SK-N-DZ (cell line): ENCODE measurements around the gene PKM.

ENCODE experiments used
- DNase-seq: peaks from one replicate; pipeline ENCODE4 v3.0.0-alpha.2; 2015; ENCODE audit warnings: low spot score

The PKM gene

DNA sequence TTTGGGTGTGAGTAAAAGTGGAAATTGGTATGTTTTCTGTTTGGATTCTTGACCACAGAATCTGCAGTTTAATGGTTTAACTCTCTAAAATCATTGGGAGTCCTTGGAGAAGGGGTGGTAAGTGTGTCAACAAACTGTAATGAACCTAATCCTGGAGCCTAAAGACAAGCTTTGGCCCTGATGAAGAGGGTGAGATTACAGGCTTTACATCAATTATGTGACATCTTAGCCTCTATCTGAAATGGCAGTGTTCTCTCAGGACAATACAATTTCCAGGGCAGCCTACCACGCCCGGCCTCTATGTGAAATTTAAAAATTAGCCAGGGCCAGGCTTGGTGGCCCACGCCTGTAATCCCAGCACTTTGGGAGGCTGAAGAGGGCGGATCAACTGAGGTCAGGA is 4.3 kb upstream of the PKM start:
- DNase-seq, result no peak

DNA sequence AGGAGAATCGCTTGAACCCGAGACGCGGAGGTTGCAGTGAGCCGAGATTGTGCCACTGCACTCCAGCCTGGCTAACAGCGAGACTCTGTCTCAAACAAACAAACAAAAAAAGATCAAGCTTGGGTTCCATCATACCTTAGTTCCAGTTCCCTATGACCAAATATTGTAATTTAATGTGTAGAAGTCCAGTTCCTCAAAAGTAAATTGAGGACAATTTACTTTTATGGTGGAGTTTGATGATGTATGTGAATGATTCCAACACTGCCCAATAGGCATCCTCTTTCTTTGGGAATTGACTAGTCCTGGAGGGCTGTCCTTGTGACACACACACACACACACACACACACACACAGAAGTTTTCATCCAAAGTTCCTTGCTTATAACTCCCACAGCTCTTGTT is 2.8 kb upstream of the PKM start:
- no peak for DNase-seq

DNA sequence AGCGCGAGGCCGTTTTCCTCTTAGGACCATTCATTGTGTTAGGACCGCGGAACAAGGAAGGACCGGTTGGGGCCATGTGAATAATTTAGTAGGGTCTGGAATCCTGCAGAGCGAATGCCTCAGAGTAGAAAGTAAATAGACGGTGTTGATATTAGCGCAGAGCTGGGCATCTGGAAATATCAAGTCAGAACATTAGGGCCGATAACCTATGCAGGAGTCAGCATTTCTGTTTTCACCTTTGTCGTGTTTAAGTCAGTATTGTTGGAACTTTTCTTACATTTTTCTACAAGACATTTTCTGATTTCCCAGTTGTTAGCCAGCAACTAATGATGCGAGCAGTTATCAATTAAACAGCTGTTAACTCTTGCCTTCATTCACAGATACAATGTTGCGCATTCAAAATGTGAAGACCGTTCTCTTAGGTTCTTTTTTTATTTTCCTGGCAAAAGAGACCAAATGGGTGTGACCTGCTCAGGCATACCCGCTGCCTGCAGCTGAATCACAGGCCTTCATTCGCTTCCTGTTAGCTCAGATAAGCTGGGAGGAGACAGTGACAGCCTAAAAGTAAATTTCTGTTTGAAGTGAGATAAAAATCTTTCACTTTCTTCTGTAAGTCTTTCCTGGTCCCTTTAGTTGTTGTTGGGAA is 966 bp upstream of the PKM start:
- DNase-seq, result no peak

DNA sequence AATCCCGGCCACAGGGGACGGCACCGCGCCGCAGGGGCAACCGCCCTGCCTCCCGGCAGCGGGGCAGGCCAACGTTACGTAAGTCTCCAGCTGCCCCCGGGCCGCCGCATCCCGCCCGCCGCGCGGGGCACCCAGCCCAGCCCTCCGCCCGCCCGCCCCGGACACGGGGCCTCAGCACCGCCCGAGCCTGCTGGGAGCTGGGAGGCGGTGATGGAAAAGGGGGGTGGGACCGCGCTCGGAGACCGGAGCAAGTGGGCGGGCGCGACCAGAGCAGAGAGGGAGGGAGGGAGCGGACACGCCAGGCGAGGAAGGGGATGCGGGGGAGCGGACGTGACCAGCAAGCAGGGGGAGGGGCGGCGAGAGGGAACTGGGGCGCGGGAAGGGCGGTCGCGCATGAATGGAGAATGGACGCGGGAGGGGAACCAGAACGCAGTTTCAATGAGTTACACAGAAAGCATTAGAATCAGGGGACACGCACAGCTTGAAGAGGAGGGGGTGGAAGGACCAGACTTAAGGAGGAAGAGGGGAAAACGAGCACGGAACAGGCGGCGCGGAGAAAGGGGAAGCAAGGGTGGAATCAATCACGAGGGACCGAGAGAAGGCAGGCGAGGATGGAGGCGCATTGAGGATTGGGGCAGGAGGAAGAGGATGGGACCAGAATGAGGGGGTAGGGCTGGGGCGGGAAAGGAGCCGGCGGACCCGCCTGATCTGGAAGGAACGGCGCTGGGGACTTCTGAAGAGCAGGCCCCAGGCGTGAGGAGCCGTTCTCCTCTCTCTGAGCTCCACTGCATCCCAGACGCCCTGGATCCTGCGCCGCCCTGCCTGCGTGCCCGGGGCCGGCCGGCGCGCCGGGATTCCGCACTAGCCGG is 559 bp downstream of the PKM start:
- DNase-seq, result peak; percentile 87

DNA sequence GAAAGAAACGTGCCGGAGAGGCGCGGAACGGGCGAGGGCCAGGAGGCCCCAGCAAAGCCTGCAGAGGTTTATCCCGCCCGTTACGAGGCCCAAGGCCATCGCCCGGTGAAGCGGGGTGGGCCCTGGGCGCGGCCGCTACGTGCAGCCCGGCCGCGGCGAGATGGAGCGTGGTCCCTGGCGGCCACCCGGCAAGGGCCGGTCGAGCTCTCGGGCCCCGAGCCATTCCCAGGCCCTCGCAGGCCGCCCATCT is 1.1 kb downstream of the PKM start:
- no peak for DNase-seq

DNA sequence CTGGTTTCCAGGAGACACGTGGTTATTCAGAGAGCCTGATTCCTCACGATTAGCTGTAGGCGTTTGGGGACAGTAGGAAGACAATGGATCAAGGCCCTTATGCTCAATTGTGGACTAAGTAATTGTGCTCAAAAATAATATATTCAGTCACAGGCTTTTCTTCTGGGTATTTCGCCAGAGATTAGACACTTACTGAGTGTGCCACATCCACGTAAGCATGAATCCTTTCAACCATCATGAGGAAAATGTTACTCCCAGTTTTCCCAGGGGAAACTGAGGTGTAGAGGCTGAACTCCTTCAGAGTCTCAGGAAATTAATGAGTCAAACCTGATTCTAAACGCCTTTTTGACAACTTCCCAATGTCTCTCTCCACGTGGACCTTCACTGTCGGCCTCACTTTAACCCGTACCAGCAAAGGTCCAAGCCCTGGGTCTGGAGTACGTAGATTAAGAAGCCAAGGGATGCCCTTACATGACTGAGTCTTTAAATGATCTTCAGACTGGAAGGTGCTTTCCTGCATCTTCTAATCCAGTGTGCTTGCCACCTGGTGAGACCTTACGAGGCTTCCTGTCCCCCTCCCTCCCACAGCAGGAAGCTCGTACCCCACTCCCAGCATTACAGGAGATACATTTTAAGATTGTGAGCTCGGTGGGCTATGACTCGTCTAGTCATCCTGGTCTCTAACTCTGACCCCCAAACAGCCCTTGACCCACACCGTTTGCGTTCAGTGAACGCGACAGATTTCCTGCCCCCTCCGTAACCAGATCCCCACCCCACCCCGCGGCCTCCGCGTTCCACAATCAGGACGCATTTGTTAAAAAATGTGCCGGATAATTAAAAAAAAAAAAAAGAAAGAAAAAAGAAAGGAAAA is 1.7 kb downstream of the PKM start:
- no peak for DNase-seq

DNA sequence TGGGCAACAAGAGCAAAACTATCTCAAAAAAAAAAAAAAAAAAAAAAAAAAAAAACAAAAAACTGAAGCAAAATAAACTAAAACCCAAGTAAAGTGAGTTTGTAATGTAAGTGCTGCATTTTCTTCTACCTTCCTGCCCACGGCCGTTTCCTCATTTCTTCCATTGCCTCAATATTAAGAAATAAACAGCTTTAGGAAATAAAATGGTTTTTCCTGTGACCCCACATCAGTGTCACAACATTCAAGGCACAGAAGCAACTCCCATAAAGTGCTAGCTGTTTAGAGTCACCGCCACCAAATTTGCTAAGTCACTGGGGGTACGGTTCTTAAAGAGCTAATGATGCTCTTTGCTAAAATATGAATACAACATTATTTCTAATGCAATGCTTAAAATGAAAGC is 3.3 kb downstream of the PKM start:
- DNase-seq, result no peak

DNA sequence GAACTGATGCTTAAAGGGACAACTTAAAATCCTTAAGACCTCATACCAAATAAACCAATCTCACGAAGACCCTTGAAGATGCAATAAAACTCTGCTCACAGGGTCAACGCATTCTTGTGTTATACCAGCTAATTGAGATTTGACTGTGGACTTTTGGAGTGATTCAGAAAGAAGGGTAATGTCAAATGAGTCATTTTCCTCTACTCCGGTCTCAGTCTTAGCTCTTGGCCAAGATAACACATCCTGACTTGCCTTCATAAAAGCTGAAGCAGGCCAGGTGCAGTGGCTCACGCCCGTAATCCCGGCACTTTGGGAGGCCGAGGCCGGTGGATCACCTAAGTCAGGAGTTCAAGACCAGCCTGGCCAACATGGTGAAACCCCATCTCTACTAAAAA is 3.8 kb downstream of the PKM start:
- DNase-seq, result no peak

DNA sequence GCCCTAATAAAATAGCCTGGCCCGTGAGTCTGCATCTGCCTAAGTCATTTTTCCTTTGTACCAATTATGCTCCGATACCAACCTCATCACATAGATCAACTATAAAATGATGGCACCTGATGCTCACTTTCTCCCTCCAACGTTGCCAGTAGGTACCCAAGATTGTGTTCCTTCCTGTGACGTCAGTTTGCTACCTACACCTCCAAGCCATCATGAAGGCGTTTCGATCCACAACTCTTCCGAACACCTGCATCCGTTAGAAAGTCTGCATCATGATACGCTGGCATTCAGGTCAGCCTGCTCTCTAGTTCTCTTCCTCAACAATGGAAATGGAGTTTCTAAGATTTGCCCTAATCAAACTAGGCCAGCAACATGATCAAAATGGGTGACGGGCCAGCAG is 7.7 kb downstream of the PKM start:
- no peak for DNase-seq

DNA sequence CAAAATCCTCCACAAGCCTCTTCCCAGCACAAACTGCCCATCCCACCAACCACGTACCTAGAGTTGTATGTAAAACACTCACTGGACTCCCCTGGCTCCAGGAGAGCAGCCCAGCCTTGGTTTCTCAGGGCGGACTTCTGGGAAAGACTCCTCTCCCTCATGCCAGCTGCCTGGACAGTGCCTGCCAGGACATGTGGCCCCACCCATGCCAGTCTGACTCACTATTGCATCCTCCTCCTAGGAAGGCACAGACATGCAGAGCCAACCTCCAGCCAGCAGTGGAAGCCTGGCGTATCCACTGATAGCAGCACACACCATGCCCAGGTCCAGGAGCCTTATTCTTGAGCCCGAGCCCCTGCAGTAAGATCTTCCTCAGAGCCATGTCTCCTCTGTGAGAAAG is 8.6 kb downstream of the PKM start:
- DNase-seq, result no peak

DNA sequence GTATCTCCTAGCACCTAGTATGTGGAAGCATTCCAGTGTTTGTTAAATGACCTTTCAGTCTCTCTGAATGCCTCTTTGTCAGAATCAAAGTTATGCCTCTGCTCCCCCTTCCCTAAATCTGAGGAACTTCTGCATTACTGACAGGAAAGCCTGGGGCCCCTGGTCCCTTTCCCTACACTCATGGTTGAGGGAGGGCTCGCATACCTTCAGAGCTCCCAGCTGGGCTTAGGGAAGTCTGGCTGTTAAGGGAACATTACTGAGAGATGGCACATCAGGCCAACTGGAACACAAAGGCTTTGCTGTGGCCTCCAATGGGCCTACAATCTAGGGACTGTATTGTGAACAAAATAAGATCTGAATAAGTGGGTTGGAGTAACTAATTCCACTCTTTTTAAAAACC is 10.3 kb downstream of the PKM start:
- no peak for DNase-seq

DNA sequence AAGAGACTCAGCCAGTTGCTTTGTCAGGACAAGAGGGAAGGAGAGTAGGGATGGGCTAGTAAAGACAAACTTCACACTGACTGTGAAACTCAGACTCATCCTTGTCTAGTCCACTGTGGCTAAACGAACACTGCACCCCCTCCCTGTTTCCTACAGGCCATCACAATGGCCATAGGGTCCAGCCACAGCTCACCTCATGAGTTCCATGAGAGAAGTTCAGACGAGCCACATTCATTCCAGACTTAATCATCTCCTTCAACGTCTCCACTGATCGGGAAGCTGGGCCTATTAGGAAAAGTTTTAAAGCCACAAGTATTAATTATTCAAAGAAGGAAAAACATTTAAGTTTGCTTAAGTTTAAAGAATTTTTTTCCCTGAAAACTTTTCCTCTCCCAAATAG is 13.8 kb downstream of the PKM start:
- DNase-seq, result no peak

DNA sequence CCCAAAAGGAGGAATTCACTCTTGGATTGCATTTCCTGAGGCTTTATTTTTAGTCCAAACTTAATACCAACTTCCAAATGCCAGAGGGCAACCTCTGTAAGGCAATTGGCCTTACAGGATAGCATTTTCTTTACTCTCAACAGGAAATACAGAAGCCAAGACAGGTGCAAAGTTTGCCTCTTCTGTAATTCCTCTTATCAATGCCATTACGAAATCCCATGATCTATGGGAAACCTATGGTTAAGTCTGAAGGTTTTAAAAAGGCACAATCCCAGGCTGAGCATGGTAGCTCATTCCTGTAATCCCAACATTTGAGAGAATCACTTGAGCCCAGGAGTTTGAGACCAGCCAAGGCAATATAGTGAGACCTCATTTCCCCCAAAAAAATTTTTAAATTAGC is 14.9 kb downstream of the PKM start:
- DNase-seq, result no peak

DNA sequence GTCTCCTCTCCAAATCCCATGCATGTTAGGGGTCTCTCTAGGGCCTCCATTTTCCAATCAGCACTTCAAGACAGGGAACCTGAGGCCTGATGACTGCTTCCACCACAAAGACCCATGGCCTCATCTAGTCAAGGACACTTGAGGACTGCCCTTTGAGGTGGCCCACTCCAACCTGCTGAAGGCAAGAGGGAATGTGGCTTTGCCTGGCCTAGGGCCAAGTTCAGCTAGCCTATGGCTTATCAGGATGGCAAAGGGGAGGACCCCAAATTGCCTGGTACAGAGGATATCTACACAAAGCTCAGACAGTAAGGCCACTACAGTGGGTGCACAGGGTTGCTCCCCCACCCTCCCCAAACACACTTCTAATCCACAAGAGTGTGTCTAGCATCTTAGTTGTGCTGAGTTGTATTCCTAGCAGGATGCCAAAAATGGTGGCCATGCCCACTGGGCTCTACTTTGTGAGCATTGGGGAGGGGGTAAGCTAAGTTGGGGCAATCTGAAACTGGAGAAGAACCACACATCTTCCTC is 23.4 kb downstream of the PKM start:
- no peak for DNase-seq

DNA sequence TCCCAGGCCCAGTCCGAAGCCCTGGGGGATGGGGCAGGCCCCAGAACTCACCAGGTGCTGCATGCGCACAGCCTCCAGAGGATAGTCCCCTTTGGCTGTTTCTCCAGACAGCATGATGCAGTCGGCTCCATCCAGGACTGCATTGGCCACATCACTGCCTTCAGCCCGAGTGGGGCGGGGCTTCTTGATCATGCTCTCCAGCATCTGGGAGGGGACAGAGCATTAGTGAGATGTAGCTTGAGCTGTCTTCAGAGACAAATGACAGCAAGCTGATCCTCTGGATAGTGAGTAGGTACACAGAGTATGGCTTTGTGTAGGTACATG is 24.4 kb downstream of the PKM start:
- DNase-seq, result no peak

DNA sequence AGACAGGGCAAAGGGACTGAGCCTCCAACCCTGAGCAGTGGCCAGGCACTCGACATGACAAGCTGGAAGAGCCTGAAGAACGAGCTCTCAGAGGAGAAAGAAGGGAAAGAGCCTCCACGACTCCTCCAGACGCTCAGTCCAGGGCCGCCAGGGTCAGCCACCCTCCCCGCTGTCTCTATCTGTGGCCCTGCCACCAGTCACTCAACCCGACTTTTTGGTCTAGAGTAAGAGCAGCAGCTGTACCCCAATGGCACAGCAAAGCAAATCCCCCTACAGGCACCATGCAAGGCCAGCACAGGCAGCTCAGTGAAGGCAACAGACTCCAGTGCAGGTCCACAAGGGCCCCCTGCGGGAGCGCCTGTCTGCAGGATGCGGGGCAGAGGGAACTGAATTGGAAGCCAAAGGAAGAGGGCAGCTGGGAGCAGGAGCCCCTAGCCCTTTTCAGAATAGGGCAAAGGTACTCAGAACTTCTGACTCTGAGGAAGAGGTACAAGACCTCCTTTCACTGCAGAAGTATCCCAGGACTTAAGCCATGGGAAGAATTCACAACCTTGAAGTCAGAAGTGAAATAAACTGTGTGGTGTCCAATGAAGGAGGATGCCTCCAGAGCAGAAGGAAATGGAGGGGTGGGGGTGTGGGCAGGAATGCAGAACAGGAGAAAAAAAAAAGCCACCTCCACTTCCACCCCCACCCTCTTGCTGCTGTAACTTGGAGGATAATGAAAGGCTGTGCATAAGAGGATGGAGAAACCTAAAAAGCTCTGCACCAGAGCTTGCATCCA is 24.9 kb downstream of the PKM start:
- DNase-seq, result no peak

DNA sequence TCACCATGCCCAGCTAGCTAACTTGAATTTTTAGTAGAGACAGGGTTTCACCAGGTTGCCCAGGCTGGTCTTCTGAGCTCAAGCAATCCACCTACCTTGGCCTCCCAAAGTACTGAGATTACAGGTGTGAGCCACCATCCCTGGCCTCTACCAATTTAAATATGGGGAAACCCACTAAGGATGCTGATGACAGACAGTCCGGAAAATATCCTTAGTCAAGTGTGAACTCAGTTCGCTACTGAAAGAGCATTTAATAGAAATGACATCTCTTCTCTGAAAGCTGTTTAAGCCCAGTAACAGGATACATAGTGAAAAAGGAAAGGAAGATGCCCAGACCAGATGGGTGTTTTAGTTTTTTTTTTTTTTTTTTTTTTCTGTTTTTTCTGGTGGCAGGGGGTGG is 25.7 kb downstream of the PKM start:
- DNase-seq, result no peak

DNA sequence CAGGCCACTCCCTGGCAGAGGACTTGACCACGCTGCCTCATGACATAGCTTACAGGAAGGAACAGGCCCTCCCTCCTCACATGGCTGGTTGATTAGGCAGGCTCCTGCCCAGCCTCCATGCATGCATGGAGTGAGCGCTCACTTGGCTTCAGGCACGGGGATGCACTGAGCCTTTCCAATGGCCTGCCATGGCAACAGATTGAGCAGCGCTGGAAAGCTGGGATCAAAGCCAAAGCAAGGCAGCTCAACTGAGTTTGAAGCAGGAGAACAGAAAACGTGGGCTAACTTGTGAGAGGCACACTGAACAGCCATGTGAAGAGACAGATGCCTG is 27.5 kb downstream of the PKM start:
- no peak for DNase-seq

DNA sequence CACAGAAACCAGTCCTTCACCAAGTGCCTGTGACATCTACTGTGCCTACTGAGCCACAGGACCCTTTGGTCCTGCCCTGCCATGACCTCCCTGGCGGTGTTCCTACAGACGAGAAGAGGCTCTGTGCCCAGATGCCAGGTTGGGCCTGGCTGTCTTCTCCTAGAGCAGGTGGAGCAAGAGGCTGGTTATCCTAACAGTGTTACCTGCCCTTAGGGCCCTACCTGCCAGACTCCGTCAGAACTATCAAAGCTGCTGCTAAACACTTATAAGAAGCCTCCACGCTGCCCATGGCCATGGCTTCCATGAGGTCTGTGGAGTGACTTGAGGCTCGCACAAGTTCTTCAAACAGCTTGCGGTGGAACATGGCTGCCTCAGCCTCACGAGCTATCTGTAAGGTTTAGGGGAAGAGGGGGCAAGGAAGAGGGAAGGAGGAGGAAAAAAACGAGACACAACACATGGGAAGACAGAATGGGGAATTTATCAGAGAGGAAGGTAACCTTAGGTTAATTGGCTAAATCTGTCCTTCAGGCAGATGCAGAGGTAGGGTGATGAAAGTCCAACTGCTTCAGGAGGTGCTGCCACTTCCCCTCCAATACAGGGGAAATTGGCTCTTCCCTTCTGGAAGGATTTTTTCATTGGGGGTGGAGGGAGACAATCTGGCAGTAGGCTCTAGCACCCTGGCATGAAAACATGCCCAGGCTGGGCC is 28.0 kb downstream of the PKM start:
- DNase-seq, result no peak

DNA sequence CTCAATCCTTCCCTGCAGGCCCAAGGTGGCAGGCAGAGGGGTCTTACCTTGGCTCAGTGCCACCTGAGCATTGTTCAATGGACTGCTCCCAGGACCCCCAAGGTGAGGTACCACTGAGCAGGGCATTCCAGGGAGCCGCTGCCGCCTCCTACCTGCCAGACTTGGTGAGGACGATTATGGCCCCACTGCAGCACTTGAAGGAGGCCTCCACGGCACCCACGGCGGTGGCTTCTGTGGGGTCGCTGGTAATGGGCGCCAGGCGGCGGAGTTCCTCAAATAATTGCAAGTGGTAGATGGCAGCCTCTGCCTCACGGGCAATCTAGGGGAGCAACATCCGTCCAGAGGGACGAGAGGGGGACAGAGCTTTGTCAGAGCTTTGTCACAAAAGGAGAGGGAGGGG is 28.7 kb downstream of the PKM start:
- DNase-seq, result no peak

DNA sequence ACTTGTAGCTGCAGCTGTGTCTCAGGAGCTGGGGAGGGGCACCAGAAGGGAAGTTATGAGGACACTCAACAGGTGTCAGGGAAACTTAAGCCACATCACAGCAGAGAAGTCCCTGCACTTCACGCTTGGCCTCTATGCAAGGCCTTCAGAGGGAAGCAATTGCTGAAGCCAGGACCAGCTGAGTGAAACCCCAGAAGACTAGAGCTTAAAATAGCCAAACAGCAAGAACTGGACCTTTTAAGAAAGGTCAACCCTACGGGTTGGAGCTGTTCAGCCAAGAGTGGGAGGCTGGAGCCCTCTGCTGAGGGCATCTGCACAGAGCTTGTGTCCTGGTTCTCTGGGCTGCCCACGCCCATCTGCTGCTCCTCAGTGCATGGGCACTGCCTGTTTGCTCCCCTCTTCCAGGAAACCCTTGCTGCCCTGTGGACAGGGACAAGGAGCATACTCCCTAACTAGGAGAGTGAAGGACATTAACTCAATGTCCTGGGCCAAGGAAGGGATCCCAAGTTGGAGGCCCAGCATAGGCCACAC is 29.5 kb downstream of the PKM start:
- no peak for DNase-seq
